Fibroblast of gingiva (primary cell): Measurements from ENCODE around the gene PRR5L.
A peak's percentile ranks its signal among the peaks of the same experiment; 100 is the strongest.
"Not testable (repeated sequence)": the region's sequence is repeated elsewhere in the genome, so short reads cannot be mapped to it uniquely, and the experiment has no call there.

Experiments
- DNase-seq: peaks from one replicate; pipeline ENCODE4 v3.0.0-alpha.2; 2011; ENCODE audit warnings: low read depth

Gene PRR5L

DNA sequence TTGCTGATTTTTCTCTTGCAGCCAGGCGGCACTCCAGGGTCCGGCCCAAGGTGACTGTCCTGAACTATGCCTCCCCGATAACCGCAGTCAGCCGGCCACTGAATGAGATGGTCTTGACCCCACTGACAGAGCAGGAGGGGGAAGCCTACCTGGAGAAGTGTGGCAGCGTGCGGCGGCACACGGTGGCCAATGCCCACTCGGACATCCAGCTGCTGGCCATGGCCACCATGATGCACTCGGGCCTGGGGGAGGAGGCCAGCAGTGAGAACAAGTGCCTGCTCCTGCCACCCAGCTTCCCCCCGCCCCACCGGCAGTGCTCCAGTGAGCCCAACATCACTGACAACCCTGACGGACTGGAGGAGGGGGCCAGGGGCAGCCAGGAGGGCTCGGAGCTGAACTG is 166.2 kb downstream of the PRR5L start:
- DNase-seq = no peak

DNA sequence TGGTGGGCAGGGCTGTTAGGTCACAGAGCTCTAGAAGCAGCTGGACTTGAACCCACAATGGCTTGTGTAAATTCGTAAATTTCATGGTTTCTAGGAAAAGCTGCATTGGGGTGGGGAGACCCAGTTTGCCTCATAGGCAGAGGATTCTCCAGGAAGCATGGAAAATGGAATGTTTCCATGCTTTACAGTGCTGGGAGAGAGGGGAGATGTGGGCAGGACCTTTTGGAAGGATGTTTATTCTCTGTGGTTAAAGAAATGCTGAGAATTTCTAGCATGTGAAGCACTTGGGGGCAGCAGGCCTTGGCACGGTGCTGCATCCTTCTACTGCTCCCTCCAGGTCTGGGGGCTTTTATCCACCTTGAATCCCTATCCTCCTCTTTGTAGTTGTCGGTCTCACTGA is 167.7 kb downstream of the PRR5L start:
- no peak for DNase-seq

DNA sequence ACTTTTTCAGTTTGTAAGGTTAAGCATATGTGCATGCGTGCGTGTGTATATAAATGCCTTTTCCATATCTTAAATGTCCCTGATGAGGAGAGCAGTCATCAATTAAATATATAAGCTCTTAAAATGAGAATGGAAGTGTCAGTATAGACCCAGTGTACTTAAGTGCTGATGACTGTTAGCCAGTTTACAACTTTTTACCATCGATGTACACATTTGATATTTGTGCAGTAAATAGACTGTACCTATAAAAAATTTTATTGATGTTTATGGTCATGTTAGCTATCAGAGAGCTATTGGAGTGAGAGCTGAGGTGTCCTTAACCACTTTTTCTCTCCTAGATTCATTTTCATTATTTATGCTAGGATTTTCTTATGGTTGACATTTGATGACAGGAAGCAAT is 168.6 kb downstream of the PRR5L start:
- no peak for DNase-seq

DNA sequence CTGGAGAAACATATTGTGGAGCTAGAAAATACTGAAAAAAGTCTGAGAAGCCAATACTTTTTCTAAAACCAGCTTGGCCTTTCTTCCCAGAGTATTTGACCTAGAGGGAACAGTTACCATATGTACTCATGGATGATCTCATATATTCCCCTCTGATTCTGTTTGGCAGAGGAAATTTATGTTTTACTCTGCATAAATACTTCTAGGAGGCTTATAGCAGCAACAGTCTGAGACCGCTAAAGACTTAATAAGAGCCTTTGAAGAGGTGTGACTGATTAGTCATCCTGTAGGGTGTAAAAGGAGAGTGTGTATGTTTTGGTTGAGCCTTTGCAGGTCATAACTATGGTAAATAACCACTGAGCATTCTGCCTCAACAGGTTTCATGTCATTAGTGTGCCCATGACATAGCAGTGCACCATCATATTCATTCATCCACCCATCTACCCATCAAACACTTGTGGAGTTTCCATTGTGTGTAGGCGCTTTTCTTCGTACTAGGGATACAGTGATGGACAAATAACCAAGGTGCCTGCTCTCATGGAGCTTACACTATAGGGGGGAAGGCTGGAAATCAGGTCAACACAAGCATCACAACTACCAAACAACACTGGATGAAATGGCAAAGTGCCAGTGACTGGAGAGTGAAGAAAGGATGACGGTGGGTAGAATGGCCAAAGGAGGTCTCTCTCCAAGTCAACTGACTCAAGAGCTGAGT is 169.5 kb downstream of the PRR5L start:
- no peak for DNase-seq

DNA sequence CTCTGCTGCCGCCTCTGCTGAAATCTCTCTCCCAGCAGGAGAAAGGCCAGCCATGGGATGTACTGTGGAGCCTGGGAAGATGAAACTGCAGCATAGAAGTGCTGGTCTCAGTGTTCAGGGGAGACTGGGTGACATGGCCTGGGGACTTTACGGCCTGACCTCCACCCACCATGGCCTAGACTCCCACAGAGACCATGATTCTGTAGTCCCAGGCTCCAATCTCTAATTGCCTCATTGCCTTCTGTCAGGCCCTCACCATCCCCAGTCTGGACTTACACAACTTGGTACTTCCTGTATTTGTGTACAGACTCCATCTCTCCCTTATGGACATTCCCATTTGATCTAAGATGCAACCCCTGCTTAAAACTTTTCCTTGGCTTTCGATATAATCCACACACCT is 170.9 kb downstream of the PRR5L start:
- no peak for DNase-seq

DNA sequence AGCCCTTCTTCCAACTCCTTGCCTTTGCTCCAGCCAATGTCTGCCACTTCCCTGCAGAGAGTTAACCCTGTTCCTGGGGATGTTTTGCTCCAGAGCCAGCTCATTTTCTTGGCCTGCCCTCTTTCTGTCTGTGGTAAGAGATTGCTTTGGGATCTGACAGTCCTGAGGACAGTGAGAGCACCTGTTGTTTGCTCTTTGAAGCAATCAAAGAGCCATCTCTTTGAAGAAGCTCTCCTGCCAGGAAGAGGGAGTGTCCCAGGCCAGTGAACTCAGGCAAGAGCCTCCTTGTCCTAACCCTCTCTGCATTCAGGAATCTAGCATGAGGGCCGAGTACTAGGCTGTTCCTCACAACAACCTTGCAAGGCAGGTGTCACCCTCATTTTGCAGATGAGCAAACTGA is 171.8 kb downstream of the PRR5L start:
- no peak for DNase-seq

DNA sequence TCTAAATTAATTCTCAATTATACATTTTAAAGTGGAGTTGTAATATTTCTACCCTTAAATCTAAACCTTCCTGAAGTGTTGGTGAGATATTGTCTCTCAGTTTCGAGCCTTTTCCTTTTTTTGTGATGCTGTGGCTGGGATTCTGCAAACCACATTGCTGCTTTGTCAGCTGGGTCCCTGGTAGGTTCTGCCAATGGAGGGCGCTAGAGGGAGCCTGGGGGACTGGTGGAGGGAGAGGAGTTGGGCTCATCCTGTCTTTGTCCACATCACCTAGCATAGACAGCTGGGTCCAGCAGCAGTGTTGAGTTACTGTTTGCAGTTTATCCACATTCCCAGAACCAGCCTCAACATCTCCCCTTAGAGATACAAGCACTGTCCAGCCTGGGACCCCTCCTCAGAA is 173.0 kb downstream of the PRR5L start:
- no peak for DNase-seq

DNA sequence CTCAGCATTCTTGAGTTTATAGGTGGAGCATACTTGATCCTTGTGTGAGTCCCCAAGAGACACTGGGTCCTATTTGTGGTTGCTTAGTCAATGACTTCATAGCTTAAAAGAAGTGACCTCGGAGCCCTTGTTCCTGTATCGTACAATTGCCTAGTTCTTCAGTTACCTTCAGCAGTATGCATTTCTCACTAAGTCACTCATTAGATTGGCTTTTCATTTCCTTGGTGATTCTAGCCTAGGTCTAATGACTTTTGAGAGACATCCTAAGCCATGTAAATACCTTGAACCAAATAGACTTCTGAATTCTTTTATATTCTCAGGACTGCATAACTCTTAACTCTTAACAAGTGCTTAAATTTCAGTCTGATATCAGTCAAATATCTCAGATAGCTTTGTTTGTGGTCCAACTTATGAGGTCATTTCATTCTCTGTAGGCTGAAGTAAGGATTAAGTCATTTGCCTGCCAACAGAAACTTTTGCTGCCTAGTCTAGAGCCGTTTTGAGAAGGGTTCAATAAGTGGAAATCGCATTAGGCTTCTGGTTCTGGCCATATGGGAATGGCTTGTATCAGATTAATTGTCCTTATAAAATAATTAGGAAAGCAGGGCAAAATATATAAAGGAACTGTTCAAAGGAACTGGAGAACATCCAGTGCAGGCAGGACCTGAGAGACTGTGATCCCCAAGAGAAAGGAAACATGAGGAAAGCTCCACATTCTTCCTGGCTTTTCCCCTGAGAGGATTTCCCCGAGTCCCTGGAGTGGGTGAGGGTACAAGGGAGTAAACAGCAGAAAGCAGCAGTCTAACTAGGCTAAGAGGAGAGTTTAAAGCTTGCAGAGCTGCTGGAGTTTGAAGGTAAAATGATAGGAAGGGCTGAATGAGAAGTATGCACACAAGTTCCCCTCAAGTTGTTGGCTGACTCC is 174.1 kb downstream of the PRR5L start:
- peak; percentile 37 for DNase-seq

DNA sequence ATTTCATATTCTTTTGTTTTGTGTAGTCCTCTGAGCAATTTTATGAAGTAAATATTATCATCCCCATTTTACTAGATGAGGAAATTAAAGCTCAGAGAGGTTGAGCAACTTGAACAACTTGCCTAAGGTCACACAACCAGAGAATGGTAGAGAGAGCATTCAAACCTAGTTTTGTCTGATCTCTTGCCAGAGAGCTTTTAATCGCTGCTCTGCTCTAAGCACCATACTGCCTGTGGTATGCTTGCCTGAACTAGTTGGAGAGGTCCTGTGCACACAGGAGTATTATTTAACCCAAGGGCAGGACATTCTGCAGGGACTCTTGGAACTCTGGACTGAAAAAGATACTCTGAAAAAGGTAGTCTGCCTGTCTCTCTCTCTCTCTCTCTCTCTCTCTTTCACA is 175.5 kb downstream of the PRR5L start:
- no peak for DNase-seq

DNA sequence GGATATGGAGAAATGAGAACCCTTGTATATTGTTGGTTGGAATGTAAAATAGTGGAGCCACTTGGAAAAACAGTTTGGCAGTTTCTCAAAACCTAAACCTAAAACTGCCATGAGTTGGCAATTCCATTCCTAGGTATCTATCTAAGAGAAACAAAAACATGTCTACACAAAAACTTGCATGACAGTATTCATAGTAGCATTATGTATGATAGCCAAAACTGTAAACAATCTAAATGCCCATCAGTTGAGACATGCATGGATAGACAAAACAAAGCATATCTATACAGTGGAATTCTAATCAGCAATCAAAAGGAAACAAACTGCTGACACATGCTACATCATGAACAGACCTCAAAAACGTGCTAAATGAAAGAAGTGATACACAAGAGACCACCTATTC is 179.1 kb downstream of the PRR5L start:
- no peak for DNase-seq

DNA sequence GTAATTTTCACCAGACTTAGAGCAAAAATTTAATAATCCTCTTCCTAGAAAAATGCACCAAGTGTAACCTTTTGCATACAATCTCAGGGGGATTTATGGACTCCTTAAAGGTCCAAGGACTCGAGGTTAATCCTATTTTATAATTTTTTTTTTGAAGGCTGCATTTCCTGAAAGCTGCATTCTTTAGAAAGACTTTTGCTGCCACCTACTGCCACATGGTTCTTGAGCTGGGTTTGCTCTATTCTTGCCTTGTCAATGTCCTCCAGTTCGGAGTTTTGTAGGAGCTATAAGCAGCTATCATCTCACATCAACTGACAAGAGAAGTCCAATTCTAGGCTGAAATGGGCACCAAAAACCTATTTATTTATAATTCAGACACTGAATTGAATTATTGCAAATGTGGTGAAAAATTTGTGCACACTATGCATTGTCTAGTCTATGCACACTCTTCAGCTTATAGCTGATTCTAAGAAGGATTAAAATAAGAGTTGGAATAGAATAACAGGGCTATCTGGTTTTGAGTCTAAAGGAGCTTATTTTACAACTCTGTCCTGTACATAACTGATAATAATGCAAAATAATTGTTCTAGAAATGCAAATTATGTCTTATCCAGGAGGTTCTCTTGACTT is 182.7 kb downstream of the PRR5L start:
- DNase-seq = peak; percentile 52

DNA sequence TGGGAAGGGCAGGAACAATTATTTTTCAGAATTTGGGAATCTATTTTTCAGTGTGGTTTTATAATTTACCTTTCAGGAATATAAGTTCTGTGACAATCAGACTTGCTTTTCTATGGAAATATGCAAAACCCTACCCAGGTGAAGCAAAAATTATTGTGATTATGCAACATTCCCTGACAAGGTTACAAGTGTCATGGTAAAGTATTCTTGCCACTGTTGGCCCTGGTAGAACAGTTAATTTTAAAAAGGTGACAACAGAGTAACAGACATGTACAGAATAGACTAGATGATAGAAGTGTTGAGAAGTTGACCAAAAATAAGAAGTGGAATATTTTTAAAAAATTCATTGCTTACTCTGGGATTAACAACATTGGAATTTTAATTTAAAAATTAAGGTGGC is 184.7 kb downstream of the PRR5L start:
- no peak for DNase-seq

DNA sequence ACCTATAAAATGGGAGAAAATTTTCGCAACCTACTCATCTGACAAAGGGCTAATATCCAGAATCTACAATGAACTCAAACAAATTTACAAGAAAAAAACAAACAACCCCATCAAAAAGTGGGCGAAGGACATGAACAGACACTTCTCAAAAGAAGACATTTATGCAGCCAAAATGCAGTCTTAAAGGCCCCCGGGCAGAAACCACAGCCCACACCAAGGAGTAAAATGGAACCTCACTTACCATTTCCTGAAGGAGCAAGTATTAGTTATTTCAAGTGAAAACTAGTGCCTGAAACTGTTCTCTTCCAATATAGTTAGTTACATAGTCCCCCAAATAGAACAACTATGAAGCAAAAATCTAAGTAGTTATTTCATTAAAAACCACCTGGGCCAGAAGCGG is 187.0 kb downstream of the PRR5L start:
- not testable (repeated sequence) for DNase-seq

DNA sequence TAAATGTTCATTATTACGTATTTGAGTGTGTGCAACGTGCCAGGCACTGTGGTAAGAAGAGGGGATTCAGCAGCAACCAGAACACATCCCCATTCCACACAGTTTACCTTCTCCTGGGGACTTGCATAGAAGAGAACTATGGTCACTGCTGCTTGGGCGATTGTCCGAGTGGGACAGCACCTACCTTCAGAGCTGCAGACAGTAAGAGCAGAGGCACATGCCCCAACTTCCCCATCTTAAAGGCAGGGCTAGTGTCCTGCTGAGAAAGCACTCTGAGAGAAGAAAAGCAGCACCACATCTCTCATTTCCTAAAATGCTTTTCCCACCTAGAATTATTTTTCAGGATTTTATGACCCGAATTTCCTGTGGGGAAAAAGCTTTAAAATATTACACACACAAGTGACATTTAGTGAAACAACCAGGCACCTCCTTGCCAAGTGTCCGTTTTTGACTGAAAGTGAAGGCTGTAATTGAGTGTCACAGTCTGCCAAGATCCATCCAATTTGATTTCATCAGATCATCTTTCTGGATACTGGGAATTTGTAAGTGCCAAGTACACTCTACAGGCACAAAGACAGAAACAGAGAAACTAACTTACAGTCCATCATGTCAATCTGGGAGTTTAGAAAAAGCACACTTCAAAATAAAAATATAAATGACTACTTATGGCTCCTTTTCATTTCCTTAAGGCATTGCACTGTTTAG is 189.4 kb downstream of the PRR5L start:
- DNase-seq = no peak

DNA sequence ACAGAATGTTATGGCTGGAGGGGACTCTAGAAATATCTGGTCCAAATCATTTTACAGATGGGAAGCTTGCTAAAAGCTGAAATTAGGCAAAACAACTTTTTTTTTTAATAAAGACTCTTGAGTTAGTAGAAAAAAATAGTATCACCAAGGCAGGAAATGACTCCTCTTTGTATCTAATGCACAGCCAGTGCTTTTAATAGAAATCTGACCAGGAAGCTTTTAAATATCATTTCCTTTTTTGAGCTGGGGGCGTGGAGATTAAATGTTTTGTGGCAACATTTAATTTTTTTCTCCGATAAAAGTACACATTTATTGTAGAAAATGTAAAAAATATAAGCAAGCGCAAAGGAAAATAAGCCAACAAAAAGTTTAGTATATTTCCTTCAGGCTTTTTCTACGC is 191.5 kb downstream of the PRR5L start:
- DNase-seq = no peak

DNA sequence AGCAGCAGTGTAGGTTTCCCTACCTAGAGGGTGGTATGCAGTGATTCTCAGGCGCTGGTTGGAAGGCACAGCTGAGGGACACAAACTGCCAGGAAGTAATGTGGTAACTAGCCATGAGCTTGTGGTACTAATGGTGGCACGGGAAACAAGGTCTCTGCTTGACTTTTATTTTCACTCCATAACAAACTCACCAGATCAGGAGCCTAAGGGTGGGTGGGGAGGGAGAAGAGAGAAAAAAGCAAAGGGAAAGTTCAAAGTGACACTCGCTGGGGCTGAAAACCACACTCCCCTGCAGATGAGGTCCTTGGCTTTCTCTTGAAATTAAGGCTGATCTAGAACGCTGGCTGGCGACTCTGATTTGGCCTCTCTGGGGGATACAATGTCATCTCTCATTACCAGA is 192.0 kb downstream of the PRR5L start:
- DNase-seq = no peak

DNA sequence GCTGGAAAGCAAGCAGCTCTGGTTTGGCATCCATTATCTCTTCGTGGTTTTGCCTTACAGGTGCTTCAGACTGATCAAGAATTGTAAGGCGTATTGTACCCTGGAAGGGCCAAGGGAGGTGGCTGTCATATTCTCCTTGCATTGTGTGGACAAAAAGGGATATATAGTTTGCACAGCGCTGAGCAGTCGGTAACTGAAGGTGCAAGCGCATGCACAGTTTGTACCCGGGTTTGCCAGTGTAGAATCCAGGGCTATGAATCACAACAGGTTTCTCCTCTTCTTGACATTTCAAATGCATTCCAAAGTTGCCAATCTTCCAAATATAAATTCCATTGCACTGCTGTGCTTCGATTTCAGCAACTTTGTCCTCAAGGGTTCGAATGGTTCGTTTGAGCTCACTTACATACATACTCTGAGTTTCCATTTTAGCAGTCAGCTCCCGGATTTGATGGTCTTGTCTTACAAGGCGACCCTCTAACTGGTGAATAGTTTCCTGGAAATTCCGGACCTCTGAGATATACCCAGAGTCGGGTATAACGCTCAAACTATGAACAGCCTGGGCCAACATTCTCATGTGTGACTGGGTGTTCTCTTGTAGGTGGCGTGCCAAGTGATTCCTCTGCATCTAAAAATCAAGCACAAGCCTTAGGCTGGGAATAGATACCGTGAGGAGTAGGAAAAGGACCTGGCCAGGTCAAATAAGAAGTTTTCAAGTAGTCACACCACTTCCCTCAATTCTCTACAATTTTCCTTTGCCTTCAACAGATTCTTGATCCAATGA is 194.1 kb downstream of the PRR5L start:
- DNase-seq = no peak

DNA sequence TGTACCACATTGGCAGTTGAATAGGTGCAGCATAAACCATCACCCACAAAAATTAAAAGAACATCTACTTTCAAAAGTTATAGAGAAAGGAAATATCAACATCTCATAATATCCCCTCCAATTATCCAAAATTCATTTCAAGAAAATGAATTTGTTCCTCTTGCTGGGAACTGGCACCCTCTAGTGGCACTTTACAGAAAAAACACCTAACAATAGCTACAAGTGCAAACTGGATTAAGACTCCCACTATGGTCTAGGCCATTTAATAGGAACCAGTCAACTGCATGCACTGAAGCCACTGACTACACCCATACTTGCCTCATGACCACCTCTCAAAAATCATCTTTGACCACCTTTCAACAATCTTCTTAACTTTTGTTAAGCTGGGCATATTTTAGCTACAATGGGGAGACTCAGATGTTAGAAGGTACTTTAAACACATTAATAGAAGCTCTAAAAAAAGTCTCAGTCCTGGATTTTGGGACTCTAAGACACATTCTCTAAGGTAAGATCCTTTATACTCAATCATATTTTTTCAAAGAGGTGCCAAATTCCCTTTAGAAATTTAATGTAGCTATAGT is 196.7 kb downstream of the PRR5L start:
- peak; percentile 33 for DNase-seq

DNA sequence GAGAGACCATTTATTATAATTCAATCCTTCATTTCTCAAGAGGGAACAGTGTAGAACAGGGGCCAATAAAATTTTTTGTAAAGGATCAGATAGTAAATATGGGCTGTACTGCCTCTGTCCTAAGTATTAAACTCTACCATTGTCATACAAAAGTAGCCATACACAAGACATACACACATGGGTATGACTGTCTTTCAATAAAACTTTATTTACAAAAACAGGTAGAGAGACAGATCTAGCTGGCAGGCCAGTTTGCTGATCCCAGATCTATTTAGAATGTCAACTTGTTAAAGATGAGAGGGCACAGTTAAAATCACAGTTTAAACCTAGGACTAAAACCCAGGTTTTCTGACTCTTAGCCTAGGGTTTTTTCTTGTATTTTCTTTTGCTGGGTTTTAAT is 197.2 kb downstream of the PRR5L start:
- no peak for DNase-seq

DNA sequence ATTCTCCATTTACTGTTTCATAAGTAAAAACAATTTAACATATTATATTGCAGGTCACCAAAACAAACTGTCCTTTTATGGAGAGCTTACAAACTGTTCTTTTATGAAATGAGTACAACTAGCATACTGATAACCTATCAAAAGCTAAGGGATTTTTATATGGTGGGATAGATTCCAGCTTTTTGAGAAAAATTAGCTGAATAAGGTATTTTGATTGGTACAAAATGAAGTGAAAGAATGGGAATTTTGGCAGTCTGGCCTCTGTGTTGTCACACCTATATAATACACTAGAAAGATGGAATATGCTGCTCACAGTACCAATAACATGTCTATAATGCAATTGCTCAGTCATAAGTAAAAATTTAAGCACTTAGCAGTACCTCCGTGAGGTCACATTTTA is 202.6 kb downstream of the PRR5L start:
- DNase-seq = no peak

DNA sequence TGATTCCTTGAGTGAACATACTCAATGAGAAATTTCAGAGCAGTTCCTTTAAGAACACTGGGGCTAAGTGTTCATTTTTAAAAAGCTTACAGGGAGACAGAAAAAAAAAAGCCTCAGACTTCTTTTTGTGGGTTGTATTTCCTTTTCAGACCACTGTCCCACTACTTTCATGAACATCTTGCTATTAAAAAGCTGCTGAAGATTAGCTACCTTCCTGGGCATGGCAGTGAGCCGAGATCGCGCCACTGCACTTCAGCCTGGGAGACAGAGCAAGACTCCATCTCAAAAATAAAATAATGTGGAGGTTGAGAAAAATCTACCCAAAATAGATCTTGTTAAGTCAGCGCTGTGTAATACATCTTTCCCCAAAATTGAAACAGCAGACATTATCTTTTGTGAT is 203.2 kb downstream of the PRR5L start:
- DNase-seq = no peak
